Measurements from ENCODE around the gene SULT1C3.

Gene SULT1C3

DNA sequence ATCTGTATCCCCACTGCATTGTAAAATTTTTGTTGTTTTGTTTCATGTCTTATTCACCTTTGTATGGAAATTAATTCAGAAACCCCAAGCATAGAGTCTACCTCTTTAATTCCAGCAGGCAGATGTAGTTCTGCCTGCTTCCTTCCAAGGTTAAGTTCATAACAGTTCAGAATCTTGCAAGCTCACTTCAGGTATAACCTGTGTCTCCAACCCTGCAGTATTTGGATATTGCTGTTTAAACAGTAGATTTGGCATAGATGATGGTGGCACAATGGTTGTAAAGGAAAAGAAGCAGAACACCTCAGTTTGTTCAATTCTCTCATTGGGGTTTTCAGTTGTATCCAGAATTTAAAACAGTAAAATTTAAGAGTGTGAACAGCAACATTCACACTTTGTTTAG lies 70.1 kb downstream of the SULT1C3 start:
- TF ChIP-seq GATA2 (IDR thresholded peaks at IDR 0.05; ENCODE audit: low read depth, low read length) (no peak), GATA3 (IDR thresholded peaks at IDR 0.05; ENCODE audit: low read depth, low read length) (no peak)

Data from SH-SY5Y (cell line).